OCI-LY1 (cell line): ENCODE results near the gene CDK11B.
"Not testable (repeated sequence)": the region's sequence is repeated elsewhere in the genome, so short reads cannot be mapped to it uniquely, and the experiment has no call there.

Source experiments
- H2AFZ ChIP-seq: fragments of 200-600 bp; sonication (generic), shearing (Covaris generic); 2 replicates; pipeline ENCODE4 v1.6.0; 2014; ENCODE audit warnings: antibody characterized with exemption, mild to moderate bottlenecking, low read length
- H3F3A ChIP-seq: fragments of 200-600 bp; sonication (generic), shearing (Covaris generic); 2 replicates; pipeline ENCODE4 v1.6.0; 2014; ENCODE audit warnings: mild to moderate bottlenecking, antibody characterized with exemption, low read length, moderate library complexity; ENCODE audit not compliant: insufficient read depth
- H3K27ac ChIP-seq: fragments of 200-600 bp; sonication (generic); 2 replicates; pipeline ENCODE4 v1.5.1; 2014; ENCODE audit warnings: low read length, mixed run types, mild to moderate bottlenecking, low read depth; ENCODE audit not compliant: poor library complexity, severe bottlenecking
- H3K27me3 ChIP-seq: fragments of 200-600 bp; sonication (generic); 2 replicates; pipeline ENCODE4 v1.6.0; 2014; ENCODE audit warnings: antibody characterized with exemption, mild to moderate bottlenecking, low read length, moderate library complexity; ENCODE audit not compliant: insufficient read depth
- H3K36me3 ChIP-seq: fragments of 200-600 bp; sonication (generic); 2 replicates; pipeline ENCODE4 v1.6.1; 2014; ENCODE audit warnings: mild to moderate bottlenecking, antibody characterized with exemption, low read length, moderate library complexity, mixed read lengths; ENCODE audit not compliant: insufficient read depth
- H3K4me1 ChIP-seq: fragments of 200-600 bp; sonication (generic); 2 replicates; pipeline ENCODE4 v1.5.1; 2014; ENCODE audit warnings: mild to moderate bottlenecking, low read length, moderate library complexity; ENCODE audit not compliant: insufficient read depth, severe bottlenecking
- H3K4me2 ChIP-seq: fragments of 200-600 bp; sonication (generic), shearing (Covaris generic); 2 replicates; pipeline ENCODE4 v1.6.1; 2014; ENCODE audit warnings: low read length
- H3K4me3 ChIP-seq: fragments of 200-600 bp; sonication (generic); 2 replicates; pipeline ENCODE4 v1.5.1; 2014; ENCODE audit warnings: low read length, low read depth, mild to moderate bottlenecking, mixed read lengths; ENCODE audit not compliant: poor library complexity, severe bottlenecking
- H3K79me2 ChIP-seq: fragments of 200-600 bp; shearing (Covaris generic); 2 replicates; pipeline ENCODE4 v1.6.1; 2016; ENCODE audit warnings: mixed run types, low read length, mixed read lengths; ENCODE audit not compliant: insufficient read depth
- H3K9ac ChIP-seq: fragments of 200-600 bp; sonication (generic), shearing (Covaris generic); 2 replicates; pipeline ENCODE4 v1.6.1; 2014; ENCODE audit warnings: mild to moderate bottlenecking, low read length, mixed read lengths
- H3K9me2 ChIP-seq: fragments of 200-600 bp; sonication (generic), shearing (Covaris generic); 2 replicates; pipeline ENCODE4 v1.6.1; 2014; ENCODE audit warnings: low read depth, mild to moderate bottlenecking, low read length, mixed read lengths
- H3K9me3 ChIP-seq: fragments of 200-600 bp; shearing (Covaris generic); 2 replicates; pipeline ENCODE4 v1.6.1; 2014; ENCODE audit warnings: low read length, mixed read lengths
- H4K20me1 ChIP-seq: fragments of 200-600 bp; sonication (generic), shearing (Covaris generic); 2 replicates; pipeline ENCODE4 v1.6.0; 2016; ENCODE audit warnings: mild to moderate bottlenecking, low read length; ENCODE audit not compliant: insufficient read depth

The CDK11B gene

GRCh38 chr1:1646326-1646725 lies 12.5 kb downstream of the CDK11B start:
- H3K27ac ChIP-seq, H4K20me1 ChIP-seq, H3F3A ChIP-seq, H3K79me2 ChIP-seq, H3K4me2 ChIP-seq, H3K27me3 ChIP-seq, H3K4me3 ChIP-seq, H3K9me3 ChIP-seq, H3K9me2 ChIP-seq, H3K9ac ChIP-seq, H2AFZ ChIP-seq, H3K4me1 ChIP-seq: not testable (repeated sequence)
- H3K36me3 ChIP-seq, result peaks cover 31% of the 10 kb centered on the region

GRCh38 chr1:1640711-1641461 lies 17.9 kb downstream of the CDK11B start:
- not testable (repeated sequence) for H3K9me3 ChIP-seq, H3K4me3 ChIP-seq, H3K79me2 ChIP-seq, H3K27ac ChIP-seq, H3K36me3 ChIP-seq, H3F3A ChIP-seq, H3K9me2 ChIP-seq, H4K20me1 ChIP-seq, H3K9ac ChIP-seq, H3K4me2 ChIP-seq, H2AFZ ChIP-seq, H3K27me3 ChIP-seq, H3K4me1 ChIP-seq

GRCh38 chr1:1640081-1640480 lies 18.7 kb downstream of the CDK11B start:
- H3K27ac ChIP-seq, H3K4me2 ChIP-seq, H3K9ac ChIP-seq, H3K9me2 ChIP-seq, H3K4me3 ChIP-seq, H3K27me3 ChIP-seq, H3F3A ChIP-seq, H3K36me3 ChIP-seq, H2AFZ ChIP-seq, H4K20me1 ChIP-seq, H3K79me2 ChIP-seq, H3K9me3 ChIP-seq, H3K4me1 ChIP-seq: not testable (repeated sequence)

- H4K20me1 ChIP-seq, H2AFZ ChIP-seq, H3K79me2 ChIP-seq, H3F3A ChIP-seq, H3K9me2 ChIP-seq, H3K27ac ChIP-seq, H3K27me3 ChIP-seq, H3K9me3 ChIP-seq, H3K36me3 ChIP-seq, H3K4me2 ChIP-seq, H3K9ac ChIP-seq, H3K4me3 ChIP-seq, H3K4me1 ChIP-seq: not testable (repeated sequence)
These were observed 19.4 kb downstream of the CDK11B start for GRCh38 chr1:1639368-1639767.

- H3K9ac ChIP-seq, H3K9me2 ChIP-seq, H3K9me3 ChIP-seq, H4K20me1 ChIP-seq, H3K4me3 ChIP-seq, H3K27ac ChIP-seq, H3K79me2 ChIP-seq, H3K36me3 ChIP-seq, H2AFZ ChIP-seq, H3K4me2 ChIP-seq, H3F3A ChIP-seq, H3K27me3 ChIP-seq, H3K4me1 ChIP-seq: not testable (repeated sequence)
These were observed 20.3 kb downstream of the CDK11B start for GRCh38 chr1:1638528-1638927.

GRCh38 chr1:1637479-1637875 lies 21.3 kb downstream of the CDK11B start:
- not testable (repeated sequence) for H3K79me2 ChIP-seq, H4K20me1 ChIP-seq, H2AFZ ChIP-seq, H3K9ac ChIP-seq, H3F3A ChIP-seq, H3K27me3 ChIP-seq, H3K9me3 ChIP-seq, H3K4me1 ChIP-seq, H3K4me2 ChIP-seq, H3K9me2 ChIP-seq, H3K4me3 ChIP-seq, H3K36me3 ChIP-seq, H3K27ac ChIP-seq

GRCh38 chr1:1636621-1637478 lies 22.0 kb downstream of the CDK11B start:
- H3K27ac ChIP-seq, H3K9me2 ChIP-seq, H3K9me3 ChIP-seq, H2AFZ ChIP-seq, H3K79me2 ChIP-seq, H3K4me3 ChIP-seq, H3F3A ChIP-seq, H3K4me1 ChIP-seq, H3K27me3 ChIP-seq, H3K36me3 ChIP-seq, H3K9ac ChIP-seq, H3K4me2 ChIP-seq, H4K20me1 ChIP-seq: not testable (repeated sequence)
